ENCODE measurements around the gene LMOD2. TPM values are rescaled to one million over a fixed set of nuclear protein-coding genes. Genes with fewer than 3 reads are reported as not detected.
"Not testable (repeated sequence)": the region's sequence is repeated elsewhere in the genome, so short reads cannot be mapped to it uniquely, and the experiment has no call there.

Gene LMOD2, protein sequence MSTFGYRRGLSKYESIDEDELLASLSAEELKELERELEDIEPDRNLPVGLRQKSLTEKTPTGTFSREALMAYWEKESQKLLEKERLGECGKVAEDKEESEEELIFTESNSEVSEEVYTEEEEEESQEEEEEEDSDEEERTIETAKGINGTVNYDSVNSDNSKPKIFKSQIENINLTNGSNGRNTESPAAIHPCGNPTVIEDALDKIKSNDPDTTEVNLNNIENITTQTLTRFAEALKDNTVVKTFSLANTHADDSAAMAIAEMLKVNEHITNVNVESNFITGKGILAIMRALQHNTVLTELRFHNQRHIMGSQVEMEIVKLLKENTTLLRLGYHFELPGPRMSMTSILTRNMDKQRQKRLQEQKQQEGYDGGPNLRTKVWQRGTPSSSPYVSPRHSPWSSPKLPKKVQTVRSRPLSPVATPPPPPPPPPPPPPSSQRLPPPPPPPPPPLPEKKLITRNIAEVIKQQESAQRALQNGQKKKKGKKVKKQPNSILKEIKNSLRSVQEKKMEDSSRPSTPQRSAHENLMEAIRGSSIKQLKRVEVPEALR
- polyA plus RNA-seq: 1 to 10 TPM in 1 of 3 donors, under 1 TPM in 1, not detected in 1; 0.03 to 1.2 TPM

- H3K27ac ChIP-seq (ENCODE audit: low read depth, low read length): no peak within 1 kb of the TSS
- 75 to 94% (median 86%) methylated on average over 6 of the region's 6 CpGs for WGBS, 3 donors
These were observed at the start of gene LMOD2 for GRCh38 chr7:123655614-123656013. Gene LMOD2 (plus strand): TSS chr7:123655866. CDS start chr7:123655964, 98 bp downstream.

- H3K27ac ChIP-seq (ENCODE audit: low read depth, low read length): no peak overlapping the region
- WGBS, 3 donors: 75 to 82% (median 81%) methylated on average over 4 of the region's 4 CpGs
These were observed 48.2 kb upstream of the LMOD2 start for GRCh38 chr7:123607423-123607975.

DNA sequence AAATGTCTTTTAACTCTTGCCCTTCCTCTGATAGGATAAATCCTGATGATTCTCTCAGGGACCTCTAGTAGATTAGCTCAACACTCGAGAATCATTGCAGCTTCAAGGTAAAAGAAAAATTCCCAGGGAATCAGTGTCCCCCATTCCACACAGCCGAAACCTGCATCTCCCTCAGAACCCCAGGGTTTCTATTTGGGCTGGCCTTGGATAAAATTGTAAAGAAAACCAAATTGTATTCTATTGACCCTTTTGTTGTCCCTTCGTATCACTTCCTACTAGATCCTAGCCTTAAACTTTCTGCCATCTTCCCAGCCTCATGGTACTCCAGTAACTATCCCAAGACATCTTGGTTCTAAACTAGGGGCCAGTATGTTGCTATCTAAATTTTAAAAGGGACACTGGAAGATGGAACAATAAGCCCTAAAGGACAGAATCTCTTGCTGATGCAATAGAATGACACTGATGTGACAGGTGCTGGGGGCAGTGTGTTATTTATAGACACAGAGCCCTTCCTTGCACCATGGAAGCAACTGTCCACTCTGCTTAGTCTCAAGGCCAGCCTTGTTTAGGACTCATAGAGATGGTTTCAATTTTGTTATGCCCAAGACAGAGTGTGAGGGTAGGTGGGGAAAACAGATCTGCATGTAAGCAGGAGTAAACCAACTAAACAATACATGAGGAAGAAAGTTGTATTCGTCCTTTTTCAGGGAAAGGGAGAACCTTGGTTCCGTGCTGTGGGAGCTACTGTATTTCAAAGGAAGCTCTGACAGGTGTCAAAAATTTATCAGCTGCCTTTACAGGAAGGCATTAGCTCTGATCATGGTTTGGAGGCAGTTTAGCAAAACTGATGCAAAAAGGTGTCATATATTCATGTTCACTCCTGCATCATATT lies 46.4 kb upstream of the LMOD2 start:
- WGBS, 3 donors: 74 to 84% (median 79%) methylated on average over 5 of the region's 5 CpGs
- H3K27ac ChIP-seq (ENCODE audit: low read depth, low read length): no peak overlapping the region

DNA sequence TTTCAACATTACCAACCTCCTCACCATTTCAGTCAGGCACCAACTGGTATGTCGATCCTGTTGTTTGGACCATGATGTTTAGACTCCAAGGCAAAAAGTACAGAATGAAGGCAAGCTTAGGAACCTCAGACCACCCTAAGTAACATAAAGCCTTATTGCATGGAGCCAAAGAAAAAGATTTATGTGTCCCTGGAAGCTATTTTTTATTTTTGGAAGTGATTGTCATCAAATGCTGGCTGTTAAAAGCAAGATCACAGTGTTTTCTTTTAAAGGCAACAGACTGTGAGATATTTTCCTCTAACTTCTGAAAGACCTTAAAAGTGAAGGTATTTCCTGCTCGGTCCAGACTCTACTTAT lies 45.8 kb upstream of the LMOD2 start:
- WGBS, 3 donors: 72 to 88% (median 73%) methylated on average over 2 of the region's 2 CpGs

DNA sequence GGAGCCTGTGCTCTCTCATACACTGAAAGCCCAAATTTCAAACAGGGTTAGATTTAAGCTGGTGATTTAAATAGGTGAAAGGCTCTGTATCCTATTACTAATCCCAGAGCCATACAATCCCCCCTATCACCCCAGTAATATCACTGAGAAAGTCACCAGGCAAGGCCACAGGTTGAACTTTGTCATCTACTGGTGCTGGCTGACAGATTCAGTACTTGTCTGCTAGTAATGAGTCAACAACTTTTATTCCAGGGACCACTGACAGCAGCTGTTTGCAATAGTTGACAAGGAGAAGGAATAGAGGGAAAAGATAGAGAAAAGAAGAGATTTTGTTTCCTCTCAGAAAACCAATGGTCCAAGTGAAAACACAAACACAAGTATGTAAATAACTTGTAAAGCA lies 43.6 kb upstream of the LMOD2 start:
- no peak overlapping the region for H3K27ac ChIP-seq (ENCODE audit: low read depth, low read length)

More for the DNA sequence above, 45.8 kb upstream of the LMOD2 start:
- no peak overlapping the region for H3K27ac ChIP-seq (ENCODE audit: low read depth, low read length)

- 41 to 53% (median 50%) methylated on average over 2 of the region's 2 CpGs for WGBS, 3 donors
- H3K27ac ChIP-seq (ENCODE audit: low read depth, low read length): no peak overlapping the region
These were observed 40.3 kb upstream of the LMOD2 start for GRCh38 chr7:123615344-123615743.

- no peak overlapping the region for H3K27ac ChIP-seq (ENCODE audit: low read depth, low read length)
These were observed 39.4 kb upstream of the LMOD2 start for GRCh38 chr7:123616223-123616622.

DNA sequence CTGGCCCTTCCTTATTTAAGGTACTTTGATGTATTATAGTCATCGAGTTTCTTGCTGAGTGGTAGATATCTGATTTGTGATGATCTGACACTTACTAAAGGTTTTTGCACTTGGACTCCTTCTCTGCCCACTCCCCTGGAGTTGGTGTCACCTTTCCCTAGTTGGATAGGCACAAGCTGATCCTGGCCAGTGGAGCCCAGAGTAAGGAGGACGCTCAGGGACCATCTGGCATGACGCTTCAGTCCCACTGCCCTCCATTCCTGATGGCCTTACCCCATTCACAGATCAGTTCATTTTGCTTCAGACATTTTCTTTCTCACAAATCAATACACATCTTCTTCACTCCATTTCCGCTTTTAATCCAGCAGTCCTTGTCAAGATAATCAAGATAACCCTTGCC lies 34.0 kb upstream of the LMOD2 start:
- H3K27ac ChIP-seq (ENCODE audit: low read depth, low read length): no peak overlapping the region
- WGBS, 3 donors: 80 to 85% (median 83%) methylated on average over 4 of the region's 4 CpGs

DNA sequence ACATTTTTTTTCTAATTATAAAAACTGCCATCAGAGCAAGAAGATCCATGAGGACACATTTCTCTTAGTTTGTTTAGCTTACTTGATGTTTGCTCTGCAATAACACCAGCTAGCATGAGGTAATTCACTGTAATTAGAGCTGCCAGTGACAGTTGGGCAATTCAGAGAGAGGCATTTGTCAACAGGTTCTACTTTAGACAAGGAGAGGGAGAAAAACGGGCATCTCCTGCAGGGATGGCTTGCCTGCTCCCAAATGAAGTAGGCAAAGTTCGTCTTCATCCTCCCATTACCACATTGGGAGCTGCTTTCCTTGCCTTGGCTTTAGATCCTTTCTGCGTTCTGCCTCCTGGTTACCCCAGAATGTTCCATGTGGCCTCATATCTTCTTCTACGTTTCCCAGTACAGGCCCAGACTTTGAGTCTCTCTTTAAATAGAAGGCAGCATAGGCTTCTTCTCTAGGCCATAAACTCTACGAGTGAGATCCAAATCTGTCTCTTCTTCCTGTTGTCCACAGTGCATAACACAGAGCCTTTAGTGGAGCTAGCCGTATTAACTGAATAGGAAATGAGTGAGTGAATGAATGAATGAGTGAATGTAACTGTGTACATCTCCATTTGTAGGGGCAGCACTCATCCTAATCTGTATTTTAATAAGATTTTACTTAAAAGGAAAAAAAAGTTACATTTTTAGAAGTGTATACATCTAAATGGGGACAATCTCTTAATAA lies 32.8 kb upstream of the LMOD2 start:
- no peak overlapping the region for H3K27ac ChIP-seq (ENCODE audit: low read depth, low read length)
- WGBS, 3 donors: 77 to 87% (median 86%) methylated on average over 6 of the region's 6 CpGs

GRCh38 chr7:123624527-123625183 lies 31.0 kb upstream of the LMOD2 start:
- WGBS, 3 donors: 60 to 66% (median 63%) methylated on average over 12 of the region's 12 CpGs
- no peak overlapping the region for H3K27ac ChIP-seq (ENCODE audit: low read depth, low read length)

- H3K27ac ChIP-seq (ENCODE audit: low read depth, low read length): no peak overlapping the region
- 57 to 78% (median 67%) methylated on average over 2 of the region's 2 CpGs for WGBS, 3 donors
These were observed 30.4 kb upstream of the LMOD2 start for GRCh38 chr7:123625254-123625653.

GRCh38 chr7:123627851-123628250 lies 27.8 kb upstream of the LMOD2 start:
- H3K27ac ChIP-seq (ENCODE audit: low read depth, low read length): no peak overlapping the region
- 90 to 95% (median 93%) methylated on average over 2 of the region's 2 CpGs for WGBS, 3 donors

- 90 to 92% (median 91%) methylated on average over 5 of the region's 5 CpGs for WGBS, 3 donors
- no peak overlapping the region for H3K27ac ChIP-seq (ENCODE audit: low read depth, low read length)
These were observed 26.8 kb upstream of the LMOD2 start for GRCh38 chr7:123628829-123629228.

GRCh38 chr7:123629281-123629680 lies 26.4 kb upstream of the LMOD2 start:
- WGBS, 3 donors: 62 to 80% (median 79%) methylated on average over 1 of the region's 1 CpG
- no peak overlapping the region for H3K27ac ChIP-seq (ENCODE audit: low read depth, low read length)

DNA sequence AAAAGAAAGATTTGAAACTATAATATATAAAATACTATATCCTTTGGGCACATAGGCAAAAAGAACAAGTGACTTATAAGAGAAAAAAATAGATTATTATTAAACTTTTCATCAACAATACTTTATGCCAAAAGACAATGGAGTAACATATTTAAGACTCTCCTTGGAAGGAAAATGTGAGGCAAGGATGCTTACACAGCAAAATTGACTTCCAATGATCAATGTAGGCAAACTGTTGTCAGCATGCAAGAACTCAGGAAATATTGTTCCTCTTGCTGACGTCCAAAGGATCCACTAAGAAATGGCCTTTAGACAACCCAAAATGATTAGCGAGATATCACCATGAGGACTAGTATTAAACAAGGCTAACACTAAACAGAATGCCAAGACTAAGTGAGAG lies 22.9 kb upstream of the LMOD2 start:
- no peak overlapping the region for H3K27ac ChIP-seq (ENCODE audit: low read depth, low read length)
- 83 to 92% (median 83%) methylated on average over 2 of the region's 2 CpGs for WGBS, 3 donors

- H3K27ac ChIP-seq (ENCODE audit: low read depth, low read length): no peak overlapping the region
- 73 to 80% (median 74%) methylated on average over 7 of the region's 7 CpGs for WGBS, 3 donors
These were observed 22.1 kb upstream of the LMOD2 start for GRCh38 chr7:123633553-123633952.

GRCh38 chr7:123634011-123634573 lies 21.6 kb upstream of the LMOD2 start:
- H3K27ac ChIP-seq (ENCODE audit: low read depth, low read length): not testable (repeated sequence)
- WGBS, 3 donors: 78 to 86% (median 79%) methylated on average over 2 of the region's 2 CpGs

Measured in adipose tissue (tissue), 3 donors.